ENCODE data around the gene UNC79. TPM values are rescaled to one million over a fixed set of nuclear protein-coding genes. Genes with fewer than 3 reads are reported as not detected.

The UNC79 gene
- total RNA-seq, 1 donor from 2014 or later, result 0.09 TPM

GRCh38 chr14:93736378-93737014, 305.8 kb downstream of the UNC79 start:
- Histone ChIP-seq H3K27me3 (no peaks in the 10 kb centered on the region), H3K4me3 (no peak overlapping the region), H3K9me3 (no peaks in the 10 kb centered on the region), H3K36me3 (no peaks in the 10 kb centered on the region), H3K27ac (no peak overlapping the region), H3K4me1 (no peaks in the 10 kb centered on the region)
- TF ChIP-seq CTCF (IDR thresholded peaks at IDR 0.05), result no peak
- no peak for DNase-seq
- intact Hi-C loops (cut with DNase I), result no loop called here
- ATAC-seq, result no peak

- ATAC-seq (no peak), DNase-seq (no peak)
- no peak overlapping the region for H3K27ac ChIP-seq
- intact Hi-C loops (cut with DNase I), result no loop called here
- TF ChIP-seq CTCF (IDR thresholded peaks at IDR 0.05), result no peak
- H3K4me3 ChIP-seq, result no peak overlapping the region
- no peaks in the 10 kb centered on the region for H3K9me3 ChIP-seq
- no peaks in the 10 kb centered on the region for H3K36me3 ChIP-seq
- H3K4me1 ChIP-seq, result no peaks in the 10 kb centered on the region
- no peaks in the 10 kb centered on the region for H3K27me3 ChIP-seq
Measured at GRCh38 chr14:93737634-93738033, 306.9 kb downstream of the UNC79 start.

- TF ChIP-seq CTCF (IDR thresholded peaks at IDR 0.05), result no peak
- Histone ChIP-seq H3K9me3 (no peaks in the 10 kb centered on the region), H3K4me1 (no peaks in the 10 kb centered on the region), H3K36me3 (no peaks in the 10 kb centered on the region), H3K27ac (no peak overlapping the region), H3K4me3 (no peak overlapping the region), H3K27me3 (peaks cover 9% of the 10 kb centered on the region)
- ATAC-seq (no peak), DNase-seq (no peak)
- intact Hi-C loops (cut with DNase I), result no loop called here
Measured at GRCh38 chr14:93741556-93742230, 311.0 kb downstream of the UNC79 start.

GRCh38 chr14:93742761-93743160, 312.0 kb downstream of the UNC79 start:
- intact Hi-C loops (cut with DNase I), result no loop called here
- no peak for TF ChIP-seq CTCF (IDR thresholded peaks at IDR 0.05)
- Histone ChIP-seq H3K4me3 (no peak overlapping the region), H3K4me1 (no peaks in the 10 kb centered on the region), H3K36me3 (no peaks in the 10 kb centered on the region), H3K27me3 (peaks cover 9% of the 10 kb centered on the region), H3K27ac (no peak overlapping the region), H3K9me3 (no peaks in the 10 kb centered on the region)
- ATAC-seq, result no peak
- DNase-seq, result no peak

- ATAC-seq, result no peak
- intact Hi-C loops (cut with DNase I), result no loop called here
- Histone ChIP-seq H3K27me3 (peaks cover 9% of the 10 kb centered on the region), H3K4me3 (no peak overlapping the region), H3K9me3 (no peaks in the 10 kb centered on the region), H3K4me1 (no peaks in the 10 kb centered on the region), H3K27ac (no peak overlapping the region), H3K36me3 (no peaks in the 10 kb centered on the region)
- no peak for DNase-seq
- no peak for TF ChIP-seq CTCF (IDR thresholded peaks at IDR 0.05)
Measured at GRCh38 chr14:93743270-93744060, 312.7 kb downstream of the UNC79 start.
